Esophagus muscularis mucosa (tissue), 4 donors: ENCODE data around the gene MRTFA.
A peak's percentile ranks its signal among the peaks of the same experiment; 100 is the strongest.

Experiments used
- CTCF ChIP-seq, 3 experiments: fragments of 200-600 bp in 2 of 3; fragments of 450-650 bp in 1 of 3; sonication (generic) in 2 of 3; IDR thresholded peaks; one replicate each; pipeline ENCODE4 v1.5.1; 2017 to 2019; ENCODE audit warnings: antibody characterized with exemption in 3 of 3, mild to moderate bottlenecking in 2 of 3, moderate library complexity in 1 of 3
- EP300 ChIP-seq: sonication (generic); formaldehyde crosslinking; IDR thresholded peaks from one replicate; pipeline ENCODE4 v1.6.1; 2017; ENCODE audit warnings: antibody characterized with exemption
- POLR2AphosphoS5 ChIP-seq, 2 donors: sonication (generic); formaldehyde crosslinking; IDR thresholded peaks; one replicate each; pipeline ENCODE4 v1.6.1; 2017; ENCODE audit warnings: antibody characterized with exemption in 2 of 2

- no peak for TF ChIP-seq CTCF (IDR thresholded peaks at IDR 0.05)
- TF ChIP-seq EP300 = peak; percentile 16
- TF ChIP-seq POLR2AphosphoS5 (IDR thresholded peaks at IDR 0.05) = peak; percentile 95 to 99
These were observed at the start of gene MRTFA for GRCh38 chr22:40636380-40637182.
